Mucosa of stomach (tissue), 1 donor: ENCODE results near the gene COPS8.

ENCODE experiments used
- H3K27me3 ChIP-seq: one replicate; pipeline ENCODE4 v1.7.0; 2013; ENCODE audit warnings: mild to moderate bottlenecking, low read length; ENCODE audit not compliant: control insufficient read depth, insufficient read depth
- H3K36me3 ChIP-seq: one replicate; pipeline ENCODE4 v1.7.0; 2013; ENCODE audit warnings: low read length; ENCODE audit not compliant: control insufficient read depth, insufficient read depth
- H3K4me1 ChIP-seq: one replicate; pipeline ENCODE4 v1.7.0; 2013; ENCODE audit warnings: mild to moderate bottlenecking, low read length; ENCODE audit not compliant: control insufficient read depth, insufficient read depth
- H3K4me3 ChIP-seq: one replicate; pipeline ENCODE4 v1.7.0; 2013; ENCODE audit warnings: low read length
- H3K9ac ChIP-seq: one replicate; pipeline ENCODE4 v1.7.0; 2013; ENCODE audit warnings: mild to moderate bottlenecking, low read length, moderate library complexity
- H3K9me3 ChIP-seq: one replicate; pipeline ENCODE4 v1.7.0; 2013; ENCODE audit warnings: mild to moderate bottlenecking, low read length, moderate library complexity; ENCODE audit not compliant: control insufficient read depth
- donor health status: Pancreatic carcinoma.

COPS8 gene

GRCh38 chr2:237143118-237143517 is 57.4 kb downstream of the COPS8 start:
- Histone ChIP-seq H3K27me3 (no peaks in the 10 kb centered on the region), H3K36me3 (no peaks in the 10 kb centered on the region), H3K9ac (no peak overlapping the region), H3K4me3 (no peak overlapping the region), H3K9me3 (no peaks in the 10 kb centered on the region), H3K4me1 (no peaks in the 10 kb centered on the region)

GRCh38 chr2:237143676-237144440 is 58.2 kb downstream of the COPS8 start:
- no peaks in the 10 kb centered on the region for H3K36me3 ChIP-seq
- no peaks in the 10 kb centered on the region for H3K9me3 ChIP-seq
- no peaks in the 10 kb centered on the region for H3K4me1 ChIP-seq
- no peak overlapping the region for H3K9ac ChIP-seq
- H3K4me3 ChIP-seq = no peak overlapping the region
- no peaks in the 10 kb centered on the region for H3K27me3 ChIP-seq

- no peaks in the 10 kb centered on the region for H3K27me3 ChIP-seq
- no peaks in the 10 kb centered on the region for H3K36me3 ChIP-seq
- H3K4me1 ChIP-seq = no peaks in the 10 kb centered on the region
- no peak overlapping the region for H3K4me3 ChIP-seq
- no peak overlapping the region for H3K9ac ChIP-seq
- H3K9me3 ChIP-seq = no peaks in the 10 kb centered on the region
Observed at GRCh38 chr2:237144516-237144915, 58.8 kb downstream of the COPS8 start.

- Histone ChIP-seq H3K9ac (no peak overlapping the region), H3K27me3 (no peaks in the 10 kb centered on the region), H3K9me3 (no peaks in the 10 kb centered on the region), H3K36me3 (no peaks in the 10 kb centered on the region), H3K4me3 (no peak overlapping the region), H3K4me1 (no peaks in the 10 kb centered on the region)
Observed at GRCh38 chr2:237147317-237147716, 61.6 kb downstream of the COPS8 start.

- no peak overlapping the region for H3K4me3 ChIP-seq
- no peaks in the 10 kb centered on the region for H3K27me3 ChIP-seq
- no peaks in the 10 kb centered on the region for H3K36me3 ChIP-seq
- no peaks in the 10 kb centered on the region for H3K4me1 ChIP-seq
- H3K9ac ChIP-seq = no peak overlapping the region
- H3K9me3 ChIP-seq = no peaks in the 10 kb centered on the region
Observed at GRCh38 chr2:237148624-237149023, 62.9 kb downstream of the COPS8 start.

GRCh38 chr2:237149425-237149824 is 63.7 kb downstream of the COPS8 start:
- Histone ChIP-seq H3K4me3 (no peak overlapping the region), H3K4me1 (no peaks in the 10 kb centered on the region), H3K9me3 (no peaks in the 10 kb centered on the region), H3K9ac (no peak overlapping the region), H3K27me3 (no peaks in the 10 kb centered on the region), H3K36me3 (no peaks in the 10 kb centered on the region)
